Activated CD4-positive, alpha-beta memory T cell treated with anti-CD3 and anti-CD28 coated beads for 36 hours (primary cell): Measurements from ENCODE around the gene CLCNKA. TPM values are rescaled to one million over a fixed set of nuclear protein-coding genes. Genes with fewer than 3 reads are reported as not detected.
"Not testable (repeated sequence)": the region's sequence is repeated elsewhere in the genome, so short reads cannot be mapped to it uniquely, and the experiment has no call there.

Source experiments
- CTCF ChIA-PET: fragments of 350-600 bp; sonication (Branson Sonifier 250); formaldehyde crosslinking; loops from one replicate; lab custom pipeline; 2021; ENCODE audit warnings: antibody characterized with exemption, inconsistent platforms; lab: Charles Lee
- POLR2A ChIA-PET: fragments of 350-600 bp; sonication (Branson Sonifier 250); formaldehyde crosslinking; loops from one replicate; lab custom pipeline; 2021; ENCODE audit warnings: antibody characterized with exemption; lab: Charles Lee
- DNase-seq: peaks from one replicate; pipeline ENCODE4 v3.0.0-alpha.2; 2020
- H3K27ac Mint-ChIP-seq: one replicate; pipeline ENCODE4 v1.8.0; 2021; ENCODE audit warnings: mixed read lengths
- H3K27me3 Mint-ChIP-seq: one replicate; pipeline ENCODE4 v1.8.0; 2021; ENCODE audit warnings: mixed read lengths
- H3K36me3 Mint-ChIP-seq: one replicate; pipeline ENCODE4 v1.8.0; 2021; ENCODE audit warnings: mixed read lengths
- H3K4me1 Mint-ChIP-seq: one replicate; pipeline ENCODE4 v1.8.0; 2021; ENCODE audit warnings: low read depth, mixed read lengths
- H3K4me3 Mint-ChIP-seq: one replicate; pipeline ENCODE4 v1.8.0; 2021; ENCODE audit warnings: mild to moderate bottlenecking, mixed read lengths
- H3K9me3 Mint-ChIP-seq: one replicate; pipeline ENCODE4 v1.8.0; 2021; ENCODE audit warnings: mixed read lengths
- intact Hi-C: fragments of 100-400 bp; cut with micrococcal nuclease; formaldehyde crosslinking; loops from one replicate; pipeline ENCODE4 v1.15.1; 2023
- total RNA-seq, 2 experiments: library from RNA; stranded (reverse); gene quantifications; one replicate each; pipeline ENCODE4 v1.2.3, GENCODE V29; 2021

Gene CLCNKA
- total RNA-seq, 2 experiments from 2014 or later = not detected

DNA sequence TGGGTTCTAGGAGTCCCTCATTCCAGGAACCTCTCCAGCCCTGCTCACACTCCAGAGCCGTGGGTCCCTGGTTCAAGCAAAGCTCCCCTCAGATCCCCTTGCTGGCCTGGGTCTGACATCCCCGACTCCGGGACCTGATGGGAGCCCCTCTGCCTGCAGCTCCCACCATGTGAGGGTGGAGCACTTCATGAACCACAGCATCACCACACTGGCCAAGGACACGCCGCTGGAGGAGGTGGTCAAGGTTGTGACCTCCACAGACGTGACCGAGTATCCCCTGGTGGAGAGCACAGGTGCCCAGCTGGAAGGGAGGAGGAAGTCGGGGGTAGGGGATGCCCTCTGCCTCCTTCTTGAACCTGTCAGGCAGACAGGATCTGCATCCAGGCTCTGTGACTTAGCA is 9.7 kb downstream of the CLCNKA start:
- Mint-ChIP-seq H3K9me3 (no peaks in the 10 kb centered on the region), H3K27ac (no peak overlapping the region), H3K4me1 (no peaks in the 10 kb centered on the region), H3K4me3 (no peak overlapping the region), H3K36me3 (no peaks in the 10 kb centered on the region), H3K27me3 (peaks cover 20% of the 10 kb centered on the region)
- intact Hi-C loops = no loop called here
- no peak for DNase-seq
- CTCF ChIA-PET = interaction anchor here (0.6 to 1.6 kb wide), 4 partner anchors 17 to 240 kb away, joined by 3 to 8 read pairs (median 4); no protein-coding TSS in a partner anchor
- POLR2A ChIA-PET = no interaction called here

DNA sequence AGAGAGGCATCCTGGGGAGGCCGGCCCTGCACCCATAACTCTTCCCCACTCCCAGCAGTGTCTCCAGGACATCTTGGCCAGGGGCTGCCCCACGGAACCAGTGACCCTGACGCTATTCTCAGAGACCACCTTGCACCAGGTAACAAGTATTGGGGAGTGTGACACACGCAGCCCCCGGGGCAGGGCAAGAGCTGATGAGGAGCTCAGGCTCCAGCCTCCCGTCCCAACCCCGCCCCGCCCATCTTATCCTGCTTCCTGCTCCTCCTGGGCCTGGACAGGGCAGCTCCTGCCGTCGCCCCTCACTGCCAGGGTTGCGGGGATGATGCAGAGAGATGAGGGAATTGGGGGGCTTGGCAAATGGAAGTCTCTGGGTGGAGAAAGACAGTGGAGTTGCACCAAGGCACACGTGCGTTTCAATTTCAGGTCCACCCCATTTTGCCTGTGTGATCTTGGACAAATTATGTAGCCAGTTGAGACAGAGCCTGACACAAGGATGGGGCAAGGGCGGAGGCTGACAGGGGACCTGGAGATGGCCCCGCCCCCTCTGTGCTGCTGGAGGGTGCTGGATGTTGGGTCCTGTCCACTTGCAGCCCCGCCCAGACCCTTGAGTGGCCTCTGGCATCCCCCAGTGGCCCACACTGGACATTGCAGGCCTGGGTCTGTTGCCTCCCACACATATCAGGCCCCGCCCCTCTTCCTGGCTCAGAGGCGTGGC is 10.7 kb downstream of the CLCNKA start:
- H3K4me3 Mint-ChIP-seq = no peak overlapping the region
- peak; percentile 76 for DNase-seq

DNA sequence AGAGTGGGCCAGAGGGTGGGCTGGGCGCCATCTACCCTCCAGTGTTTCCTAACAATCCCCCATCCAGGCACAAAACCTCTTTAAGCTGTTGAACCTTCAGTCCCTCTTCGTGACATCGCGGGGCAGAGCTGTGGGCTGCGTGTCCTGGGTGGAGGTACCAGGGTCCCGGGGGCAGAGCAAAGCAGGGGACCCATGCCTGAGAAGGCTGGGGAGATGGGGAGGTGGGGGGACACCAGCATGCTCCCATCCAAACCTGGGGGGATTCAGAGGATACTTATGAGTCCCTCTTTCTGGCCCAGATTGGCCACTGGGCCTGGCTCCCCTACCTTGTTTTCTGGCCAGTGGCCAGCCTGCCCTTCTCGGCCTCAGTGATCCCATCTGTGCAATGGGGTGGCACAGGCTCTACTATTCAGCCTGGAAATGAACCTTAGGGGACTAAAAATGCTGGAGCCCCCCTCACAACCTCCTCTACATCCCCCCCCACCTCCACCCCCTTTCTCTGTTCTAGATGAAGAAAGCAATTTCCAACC is 11.3 kb downstream of the CLCNKA start:
- H3K4me3 Mint-ChIP-seq, H3K4me1 Mint-ChIP-seq, H3K9me3 Mint-ChIP-seq, POLR2A ChIA-PET, CTCF ChIA-PET, DNase-seq, H3K36me3 Mint-ChIP-seq, H3K27ac Mint-ChIP-seq: not testable (repeated sequence)
- intact Hi-C loops = loop anchor here (1.0 kb wide), 1 partner anchor 24 kb away; no protein-coding TSS in a partner anchor
- H3K27me3 Mint-ChIP-seq = peaks cover 15% of the 10 kb centered on the region

More for the DNA sequence above, 10.7 kb downstream of the CLCNKA start:
- intact Hi-C loops = loop anchor here (1.0 kb wide), 1 partner anchor 23 kb away; no protein-coding TSS in a partner anchor
- ChIA-PET POLR2A (no interaction called here), CTCF (interaction anchor here (0.6 to 1.6 kb wide), 3 partner anchors 18 to 241 kb away, joined by 3 to 8 read pairs (median 4); no protein-coding TSS in a partner anchor)
- Mint-ChIP-seq H3K9me3 (no peaks in the 10 kb centered on the region), H3K4me1 (no peaks in the 10 kb centered on the region), H3K27me3 (peaks cover 20% of the 10 kb centered on the region), H3K36me3 (no peaks in the 10 kb centered on the region), H3K27ac (no peak overlapping the region)

GRCh38 chr1:16036461-16036860 is 14.6 kb downstream of the CLCNKA start:
- H3K4me1 Mint-ChIP-seq, H3K27me3 Mint-ChIP-seq, H3K4me3 Mint-ChIP-seq, intact Hi-C loops, H3K9me3 Mint-ChIP-seq, H3K36me3 Mint-ChIP-seq, H3K27ac Mint-ChIP-seq, DNase-seq: not testable (repeated sequence)
- ChIA-PET POLR2A (interaction anchor here (1.0 kb wide), 1 partner anchor 22 kb away, joined by 3 read pairs; no protein-coding TSS in a partner anchor), CTCF (interaction anchor here (1.5 to 1.7 kb wide), 2 partner anchors 22 to 26 kb away, joined by 3 to 4 read pairs; no protein-coding TSS in a partner anchor)

DNA sequence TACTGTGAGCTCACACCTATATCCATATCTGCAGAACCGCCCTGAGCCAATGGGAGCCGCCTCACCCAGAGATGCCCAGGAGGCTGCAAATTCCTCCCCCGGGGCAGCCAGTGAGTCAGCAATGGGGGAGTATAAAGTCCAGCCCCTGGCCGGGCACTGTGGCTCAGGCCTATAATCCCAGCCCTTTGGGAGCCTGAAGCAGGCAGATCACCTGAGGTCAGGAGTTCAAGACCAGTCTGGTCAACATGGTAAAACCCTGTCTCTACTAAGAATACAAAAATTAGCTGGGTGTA is 16.7 kb downstream of the CLCNKA start:
- Mint-ChIP-seq H3K27me3 (peaks cover 4% of the 10 kb centered on the region), H3K27ac (no peak overlapping the region), H3K4me3 (no peak overlapping the region), H3K4me1 (no peaks in the 10 kb centered on the region), H3K9me3 (no peaks in the 10 kb centered on the region), H3K36me3 (no peaks in the 10 kb centered on the region)
- DNase-seq = no peak
- intact Hi-C loops = no loop called here
- ChIA-PET POLR2A (no interaction called here), CTCF (no interaction called here)

- H3K27me3 Mint-ChIP-seq, H3K36me3 Mint-ChIP-seq, intact Hi-C loops, H3K9me3 Mint-ChIP-seq, H3K4me1 Mint-ChIP-seq, CTCF ChIA-PET, DNase-seq, H3K4me3 Mint-ChIP-seq, POLR2A ChIA-PET, H3K27ac Mint-ChIP-seq: not testable (repeated sequence)
Measured at GRCh38 chr1:16039871-16040270, 18.0 kb downstream of the CLCNKA start.

DNA sequence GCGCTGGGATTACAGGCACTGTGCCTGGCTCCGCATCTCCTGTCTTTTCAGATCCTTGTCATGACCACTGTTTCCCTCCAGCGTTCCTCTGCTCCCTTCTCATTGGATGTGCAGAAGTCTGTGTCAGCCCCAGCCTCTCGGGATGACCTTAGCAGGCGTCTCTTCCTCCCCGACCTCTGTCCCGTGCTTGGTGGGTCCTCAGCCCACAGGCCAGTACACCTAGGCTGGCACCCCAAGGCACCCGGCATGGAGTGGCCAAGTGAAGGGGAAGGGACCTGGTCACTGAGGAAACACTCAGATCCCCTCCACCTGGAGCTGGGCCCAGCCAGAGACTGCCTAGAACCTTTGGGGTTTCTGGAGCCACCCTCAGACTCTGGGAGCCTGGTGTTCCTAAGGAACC is 19.4 kb downstream of the CLCNKA start:
- Mint-ChIP-seq H3K36me3 (no peaks in the 10 kb centered on the region), H3K9me3 (no peaks in the 10 kb centered on the region), H3K4me3 (no peak overlapping the region), H3K27me3 (peaks cover 4% of the 10 kb centered on the region), H3K27ac (no peak overlapping the region), H3K4me1 (no peaks in the 10 kb centered on the region)
- intact Hi-C loops = no loop called here
- POLR2A ChIA-PET = no interaction called here
- CTCF ChIA-PET = interaction anchor here (1.5 kb wide), 1 partner anchor 249 kb away, joined by 6 read pairs; no protein-coding TSS in a partner anchor
- no peak for DNase-seq

DNA sequence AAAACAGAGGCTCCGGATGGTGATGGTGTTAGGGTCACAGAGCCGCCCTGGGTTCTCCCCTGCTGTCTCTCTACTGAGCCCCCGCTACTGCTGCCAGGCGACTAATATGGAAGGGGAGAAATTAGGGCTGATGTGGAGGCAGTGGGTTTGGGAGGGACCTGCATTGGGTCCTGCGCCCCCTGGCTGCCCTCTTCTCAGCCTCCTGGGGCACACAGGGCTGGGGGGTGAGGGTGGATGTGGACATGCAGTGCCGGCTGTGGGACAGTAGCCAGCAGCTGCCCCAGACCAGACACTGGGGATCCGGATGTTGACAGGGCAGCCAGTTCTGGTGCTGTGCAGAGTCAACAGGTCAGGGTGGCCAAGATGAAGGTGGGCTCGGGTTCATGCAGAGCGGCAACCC is 20.3 kb downstream of the CLCNKA start:
- Mint-ChIP-seq H3K27ac (no peak overlapping the region), H3K4me3 (no peak overlapping the region), H3K27me3 (peaks cover 4% of the 10 kb centered on the region), H3K9me3 (no peaks in the 10 kb centered on the region), H3K36me3 (no peaks in the 10 kb centered on the region), H3K4me1 (no peaks in the 10 kb centered on the region)
- POLR2A ChIA-PET = no interaction called here
- CTCF ChIA-PET = interaction anchor here (1.5 kb wide), 1 partner anchor 250 kb away, joined by 6 read pairs; no protein-coding TSS in a partner anchor
- intact Hi-C loops = no loop called here
- no peak for DNase-seq

GRCh38 chr1:16042654-16043053 is 20.8 kb downstream of the CLCNKA start:
- H3K9me3 Mint-ChIP-seq, DNase-seq, H3K4me3 Mint-ChIP-seq, H3K4me1 Mint-ChIP-seq, POLR2A ChIA-PET, H3K27ac Mint-ChIP-seq, H3K27me3 Mint-ChIP-seq, H3K36me3 Mint-ChIP-seq, CTCF ChIA-PET, intact Hi-C loops: not testable (repeated sequence)

DNA sequence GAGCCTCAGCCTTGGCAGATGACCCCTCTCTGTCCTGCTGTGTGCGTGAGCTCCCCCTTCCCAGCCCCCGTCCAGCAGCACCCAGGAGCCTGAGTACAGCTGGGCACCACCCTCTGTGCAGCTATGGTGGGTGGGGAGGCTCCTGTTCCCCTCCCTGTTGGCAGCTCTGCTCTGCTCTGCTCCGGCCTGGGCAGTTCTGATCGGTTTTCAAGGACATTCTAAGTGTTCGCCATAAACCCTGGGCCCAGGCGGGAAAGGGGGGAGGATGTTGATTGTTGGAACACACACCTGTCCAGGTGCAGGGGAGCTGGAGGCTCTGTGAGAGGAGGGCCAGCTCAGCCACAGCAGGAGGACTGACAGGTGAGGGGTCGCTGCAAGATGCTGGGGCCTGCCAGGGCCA is 21.7 kb downstream of the CLCNKA start, which contains the start of gene CLCNKB:
CLCNKB (plus strand) TSS at position 262 of the 400 bp plus-strand sequence. CDS start 711 bp downstream, outside the sequence.
- no peak within 1 kb of the TSS for H3K27ac Mint-ChIP-seq
- no peak for DNase-seq
- intact Hi-C loops = no loop called here
- ChIA-PET CTCF (interaction anchor here (1.0 kb wide), 1 partner anchor 29 kb away, joined by 3 read pairs; no protein-coding TSS in a partner anchor), POLR2A (no interaction called here)
- no peak within 1 kb of the TSS for H3K4me3 Mint-ChIP-seq
- H3K4me1 Mint-ChIP-seq = no peaks in the 10 kb centered on the region
- H3K27me3 Mint-ChIP-seq = peaks cover 7% of the 10 kb centered on the region
- H3K36me3 Mint-ChIP-seq = no peaks in the 10 kb centered on the region
- H3K9me3 Mint-ChIP-seq = no peaks in the 10 kb centered on the region

GRCh38 chr1:16043950-16044349 is 22.1 kb downstream of the CLCNKA start:
- Mint-ChIP-seq H3K27ac (no peak overlapping the region), H3K27me3 (peaks cover 7% of the 10 kb centered on the region), H3K4me1 (no peaks in the 10 kb centered on the region), H3K36me3 (no peaks in the 10 kb centered on the region), H3K4me3 (no peak overlapping the region), H3K9me3 (no peaks in the 10 kb centered on the region)
- intact Hi-C loops = no loop called here
- DNase-seq = no peak
- ChIA-PET CTCF (interaction anchor here (1.0 to 1.1 kb wide), 2 partner anchors 29 to 36 kb away, joined by 3 read pairs; no protein-coding TSS in a partner anchor), POLR2A (no interaction called here)

DNA sequence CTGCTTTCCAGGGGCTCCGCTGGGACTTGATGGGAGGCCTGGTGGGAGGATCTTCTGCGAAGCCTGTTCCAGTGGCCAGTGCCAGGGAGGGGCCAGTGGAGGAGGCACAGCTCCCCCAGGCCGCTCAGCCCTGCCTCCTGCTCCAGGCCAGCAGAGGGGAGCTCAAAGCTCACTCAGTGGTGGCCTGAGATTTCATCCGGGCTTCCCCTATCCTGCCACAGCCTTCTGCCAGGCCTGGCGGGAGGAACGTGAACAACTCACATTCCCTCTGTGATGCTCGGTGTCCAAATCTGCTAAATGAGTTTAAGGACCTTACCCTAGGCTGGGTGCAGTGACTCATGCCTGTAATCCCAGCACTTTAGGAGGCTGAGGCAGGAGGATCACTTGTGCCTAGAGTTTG is 25.0 kb downstream of the CLCNKA start:
- POLR2A ChIA-PET = no interaction called here

More for the DNA sequence above, 25.0 kb downstream of the CLCNKA start:
- Mint-ChIP-seq H3K4me3 (no peak overlapping the region), H3K4me1 (no peaks in the 10 kb centered on the region), H3K27me3 (peaks cover 11% of the 10 kb centered on the region), H3K36me3 (no peaks in the 10 kb centered on the region), H3K9me3 (no peaks in the 10 kb centered on the region), H3K27ac (no peak overlapping the region)
- intact Hi-C loops = no loop called here
- no peak for DNase-seq
- CTCF ChIA-PET = interaction anchor here (0.9 to 1.1 kb wide), 2 partner anchors 9 to 255 kb away, joined by 3 to 4 read pairs; no protein-coding TSS in a partner anchor
